Fibroblast of lung (primary cell): ENCODE results near the gene FMNL2. TPM values are rescaled to one million over a fixed set of nuclear protein-coding genes. Genes with fewer than 3 reads are reported as not detected.

Experiments used
- DNase-seq, 2 donors: peaks; one replicate each; pipeline versions ENCODE4 v3.0.0 to v3.0.0-alpha.2; 2010; ENCODE audit warnings: low read depth in 2 of 2
- H2AFZ ChIP-seq: 2 replicates; pipeline ENCODE4 v1.5.1; 2012; ENCODE audit warnings: low read length, control low read depth, inconsistent platforms
- H3K27ac ChIP-seq: 2 replicates; pipeline ENCODE4 v1.5.1; 2011; ENCODE audit warnings: low read length, control low read depth; ENCODE audit not compliant: insufficient read depth
- H3K27me3 ChIP-seq: 2 replicates; pipeline ENCODE4 v1.5.1; 2011; ENCODE audit warnings: mild to moderate bottlenecking, low read length; ENCODE audit not compliant: control insufficient read depth, insufficient read depth
- H3K36me3 ChIP-seq: 2 replicates; pipeline ENCODE4 v1.5.1; 2011; ENCODE audit warnings: low read length; ENCODE audit not compliant: control insufficient read depth, insufficient read depth
- H3K4me1 ChIP-seq: 2 replicates; pipeline ENCODE4 v1.5.1; 2011; ENCODE audit warnings: low read length; ENCODE audit not compliant: control insufficient read depth, insufficient read depth; ENCODE audit errors: extremely low read depth
- H3K4me2 ChIP-seq: 2 replicates; pipeline ENCODE4 v1.5.1; 2011; ENCODE audit warnings: low read length, control low read depth; ENCODE audit not compliant: insufficient read depth; ENCODE audit errors: extremely low read depth
- H3K4me3 ChIP-seq, 4 experiments: fragments of 200-600 bp in 1 of 4; sonication (generic) in 1 of 4; replicated peaks in 1 of 4; 2 replicates each; pipeline ENCODE4 v1.5.1; 2011 to 2016; ENCODE audit warnings: low read length in 4 of 4, low read depth in 3 of 4, mild to moderate bottlenecking in 3 of 4, control low read depth in 2 of 4, inconsistent platforms in 1 of 4, mixed read lengths in 1 of 4; ENCODE audit not compliant: insufficient read depth in 1 of 4; ENCODE audit errors: control extremely low read depth in 1 of 4
- H3K79me2 ChIP-seq: 2 replicates; pipeline ENCODE4 v1.5.1; 2012; ENCODE audit warnings: mild to moderate bottlenecking, low read length, inconsistent platforms; ENCODE audit not compliant: control insufficient read depth, insufficient read depth
- H3K9ac ChIP-seq: 2 replicates; pipeline ENCODE4 v1.5.1; 2011; ENCODE audit warnings: mild to moderate bottlenecking, low read length, control low read depth; ENCODE audit not compliant: insufficient read depth
- H3K9me3 ChIP-seq: 2 replicates; pipeline ENCODE4 v1.5.1; 2012; ENCODE audit warnings: low read depth, low read length; ENCODE audit not compliant: control insufficient read depth, insufficient read depth
- H4K20me1 ChIP-seq: 2 replicates; pipeline ENCODE4 v1.5.1; 2011; ENCODE audit warnings: low read length; ENCODE audit not compliant: control insufficient read depth, insufficient read depth; ENCODE audit errors: extremely low read depth
- EZH2 ChIP-seq: IDR thresholded peaks from 2 replicates; pipeline ENCODE4 v1.5.1; 2012; ENCODE audit warnings: low read length, control low read depth, mild to moderate bottlenecking; ENCODE audit errors: missing control alignments
- polyA minus RNA-seq: library from RNA; depleted of rRNA, polyadenylated mRNA; stranded (reverse); fragments of >200 nt; gene quantifications from 2 replicates; pipeline ENCODE4 v1.2.3, GENCODE V29; 2011; ENCODE audit warnings: low replicate concordance
- polyA plus RNA-seq, 2 donors: library from polyadenylated mRNA; depleted of rRNA in 1 of 2; stranded (reverse) in 1 of 2; unstranded in 1 of 2; fragments of >200 nt; gene quantifications; 2 replicates each; pipeline ENCODE4 v1.2.1, GENCODE V29; 2011 to 2012; ENCODE audit warnings: missing spikeins in 1 of 2
- total RNA-seq: library from RNA; depleted of rRNA; stranded (reverse); fragments of >200 nt; gene quantifications from 2 replicates; pipeline ENCODE4 v1.2.1, GENCODE V29; 2014
- TF ChIP-seq, protein P1 (sequence below), 2 donors: IDR thresholded peaks in 1 of 2; conservative IDR thresholded peaks in 1 of 2; 1 replicate in 1 of 2; 2 replicates in 1 of 2; pipeline ENCODE4 v1.5.1; 2011 to 2012; ENCODE audit warnings: low read length in 2 of 2, control low read depth in 1 of 2, inconsistent platforms in 1 of 2, low read depth in 1 of 2, mild to moderate bottlenecking in 1 of 2

The FMNL2 gene
- total RNA-seq (25.4 and 30.2 TPM in 2 replicates), polyA plus RNA-seq (12.0 and 23.2 TPM in 2 replicates), polyA minus RNA-seq (2.4 and 2.9 TPM in 2 replicates)
- 9.6 and 17.0 TPM in 2 replicates for polyA plus RNA-seq (2012)

- no peak for TF ChIP-seq EZH2
- TF ChIP-seq, protein P1, sequence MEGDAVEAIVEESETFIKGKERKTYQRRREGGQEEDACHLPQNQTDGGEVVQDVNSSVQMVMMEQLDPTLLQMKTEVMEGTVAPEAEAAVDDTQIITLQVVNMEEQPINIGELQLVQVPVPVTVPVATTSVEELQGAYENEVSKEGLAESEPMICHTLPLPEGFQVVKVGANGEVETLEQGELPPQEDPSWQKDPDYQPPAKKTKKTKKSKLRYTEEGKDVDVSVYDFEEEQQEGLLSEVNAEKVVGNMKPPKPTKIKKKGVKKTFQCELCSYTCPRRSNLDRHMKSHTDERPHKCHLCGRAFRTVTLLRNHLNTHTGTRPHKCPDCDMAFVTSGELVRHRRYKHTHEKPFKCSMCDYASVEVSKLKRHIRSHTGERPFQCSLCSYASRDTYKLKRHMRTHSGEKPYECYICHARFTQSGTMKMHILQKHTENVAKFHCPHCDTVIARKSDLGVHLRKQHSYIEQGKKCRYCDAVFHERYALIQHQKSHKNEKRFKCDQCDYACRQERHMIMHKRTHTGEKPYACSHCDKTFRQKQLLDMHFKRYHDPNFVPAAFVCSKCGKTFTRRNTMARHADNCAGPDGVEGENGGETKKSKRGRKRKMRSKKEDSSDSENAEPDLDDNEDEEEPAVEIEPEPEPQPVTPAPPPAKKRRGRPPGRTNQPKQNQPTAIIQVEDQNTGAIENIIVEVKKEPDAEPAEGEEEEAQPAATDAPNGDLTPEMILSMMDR (conservative IDR thresholded peaks at IDR 0.05 in 1 of 2, IDR thresholded peaks at IDR 0.05 in 1 of 2; ENCODE audit: low read depth in 1 of 2, low read length in 2 of 2): no peak
- H2AFZ ChIP-seq: peak within 1 kb of the TSS; percentile 87
- H3K4me1 ChIP-seq: no peaks in the 10 kb centered on the region
- peak; percentile 72 to 76 for DNase-seq
- H3K4me2 ChIP-seq: peak within 1 kb of the TSS; percentile 81
- H4K20me1 ChIP-seq: no peaks in the 10 kb centered on the region
- peak within 1 kb of the TSS; percentile 76 to 83 (median 78) for H3K4me3 ChIP-seq
- H3K9me3 ChIP-seq: no peaks in the 10 kb centered on the region
- peak within 1 kb of the TSS; percentile 64 for H3K9ac ChIP-seq
- no peaks in the 10 kb centered on the region for H3K27me3 ChIP-seq
- H3K27ac ChIP-seq: peak within 1 kb of the TSS; percentile 70
- H3K36me3 ChIP-seq: no peaks in the 10 kb centered on the region
- peaks cover 31% of the 10 kb centered on the region for H3K79me2 ChIP-seq
These were observed at the start of gene FMNL2 for GRCh38 chr2:152335016-152335725. Gene FMNL2, plus strand, starts transcription at chr2:152335174.

DNA sequence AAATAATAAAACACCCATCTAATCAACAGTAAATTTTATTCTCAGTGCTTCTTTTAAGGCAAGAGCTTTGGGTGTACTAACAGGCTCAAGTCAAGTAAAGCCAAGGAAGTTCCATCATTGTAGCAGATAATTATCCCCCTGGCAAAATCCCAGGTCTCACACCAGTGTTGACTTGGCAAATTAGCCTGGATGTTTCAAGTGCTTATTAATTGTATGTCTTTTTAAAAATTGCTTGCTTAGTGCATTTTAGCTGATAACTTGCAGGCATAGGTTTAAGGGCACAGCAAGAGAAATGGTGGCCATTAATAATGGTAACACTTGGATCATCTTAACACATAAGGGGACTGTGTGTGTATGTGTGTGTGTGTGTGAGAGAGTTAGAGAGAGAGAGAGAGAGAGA is 42.0 kb upstream of the FMNL2 start:
- no peak for TF ChIP-seq EZH2
- Histone ChIP-seq H3K4me3 (no peak overlapping the region), H3K4me1 (no peaks in the 10 kb centered on the region), H2AFZ (no peak overlapping the region), H3K4me2 (no peak overlapping the region), H3K27me3 (no peaks in the 10 kb centered on the region), H4K20me1 (no peaks in the 10 kb centered on the region), H3K9me3 (no peaks in the 10 kb centered on the region), H3K9ac (no peak overlapping the region), H3K79me2 (no peaks in the 10 kb centered on the region), H3K27ac (no peak overlapping the region), H3K36me3 (no peaks in the 10 kb centered on the region)
- no peak for DNase-seq

DNA sequence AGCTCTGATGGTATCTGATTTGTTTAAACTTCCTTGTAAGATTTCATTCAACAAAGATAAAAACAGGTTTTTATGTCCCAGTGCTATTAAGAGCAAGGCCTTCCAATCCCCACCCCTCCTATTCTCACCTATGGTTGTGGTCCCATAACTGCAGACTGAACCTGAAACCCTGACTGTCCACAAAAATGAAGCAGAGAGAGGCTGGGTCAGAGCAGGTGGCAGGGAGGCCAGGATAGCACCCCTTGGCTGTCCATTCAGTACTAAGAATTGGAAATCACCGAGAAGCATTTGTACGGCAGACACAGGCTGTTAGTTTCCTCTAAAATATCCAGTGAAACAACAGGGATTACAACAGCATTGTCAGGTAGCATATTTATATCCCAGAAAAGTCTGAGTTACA is 37.3 kb upstream of the FMNL2 start:
- no peak overlapping the region for H3K27ac ChIP-seq
- H3K36me3 ChIP-seq: no peaks in the 10 kb centered on the region
- H3K79me2 ChIP-seq: no peaks in the 10 kb centered on the region
- H3K27me3 ChIP-seq: no peaks in the 10 kb centered on the region
- no peak for DNase-seq
- no peak overlapping the region for H3K9ac ChIP-seq
- H3K4me1 ChIP-seq: no peaks in the 10 kb centered on the region
- H2AFZ ChIP-seq: no peak overlapping the region
- H4K20me1 ChIP-seq: no peaks in the 10 kb centered on the region
- no peak overlapping the region for H3K4me2 ChIP-seq
- H3K9me3 ChIP-seq: no peaks in the 10 kb centered on the region
- no peak overlapping the region for H3K4me3 ChIP-seq
- TF ChIP-seq, protein P1 (conservative IDR thresholded peaks at IDR 0.05 in 1 of 2, IDR thresholded peaks at IDR 0.05 in 1 of 2; ENCODE audit: low read depth in 1 of 2, low read length in 2 of 2): no peak
- no peak for TF ChIP-seq EZH2
